GM18508 (cell line): ENCODE data around the gene SLC25A13.
"Not testable (repeated sequence)": the region's sequence is repeated elsewhere in the genome, so short reads cannot be mapped to it uniquely, and the experiment has no call there.

Experiments used
- ATAC-seq: cut with Tn5 transposase; IDR thresholded peaks from one replicate; pipeline ENCODE4 v1.9.1; 2021; ENCODE audit warnings: moderate number of reproducible peaks; ENCODE audit not compliant: insufficient read depth, unreplicated experiment

SLC25A13 gene

GRCh38 chr7:96300986-96301385 is 20.9 kb downstream of the SLC25A13 start:
- ATAC-seq, result no peak

- no peak for ATAC-seq
Observed at GRCh38 chr7:96300502-96300901, 21.4 kb downstream of the SLC25A13 start.

GRCh38 chr7:96299496-96299895 is 22.4 kb downstream of the SLC25A13 start:
- no peak for ATAC-seq

- ATAC-seq, result no peak
Observed at GRCh38 chr7:96297876-96298275, 24.0 kb downstream of the SLC25A13 start.

GRCh38 chr7:96297446-96297845 is 24.5 kb downstream of the SLC25A13 start:
- not testable (repeated sequence) for ATAC-seq

- ATAC-seq, result not testable (repeated sequence)
Observed at GRCh38 chr7:96293911-96294310, 28.0 kb downstream of the SLC25A13 start.

- ATAC-seq, result no peak
Observed at GRCh38 chr7:96287559-96287958, 34.3 kb downstream of the SLC25A13 start.

- ATAC-seq, result no peak
Observed at GRCh38 chr7:96287132-96287531, 34.8 kb downstream of the SLC25A13 start.

GRCh38 chr7:96285579-96285978 is 36.3 kb downstream of the SLC25A13 start:
- peak; percentile 71 for ATAC-seq

- ATAC-seq, result peak; percentile 39
Observed at GRCh38 chr7:96284835-96285234, 37.1 kb downstream of the SLC25A13 start.

- no peak for ATAC-seq
Observed at GRCh38 chr7:96284240-96284639, 37.7 kb downstream of the SLC25A13 start.

- no peak for ATAC-seq
Observed at GRCh38 chr7:96282835-96283234, 39.1 kb downstream of the SLC25A13 start.

- no peak for ATAC-seq
Observed at GRCh38 chr7:96277921-96278320, 44.0 kb downstream of the SLC25A13 start.

- ATAC-seq, result no peak
Observed at GRCh38 chr7:96276019-96276418, 45.9 kb downstream of the SLC25A13 start.

GRCh38 chr7:96273716-96274115 is 48.2 kb downstream of the SLC25A13 start:
- ATAC-seq, result no peak

GRCh38 chr7:96269246-96269994 is 52.5 kb downstream of the SLC25A13 start:
- ATAC-seq, result no peak

GRCh38 chr7:96266580-96266979 is 55.3 kb downstream of the SLC25A13 start:
- no peak for ATAC-seq

- no peak for ATAC-seq
Observed at GRCh38 chr7:96266015-96266414, 55.9 kb downstream of the SLC25A13 start.

GRCh38 chr7:96253964-96254363 is 67.9 kb downstream of the SLC25A13 start:
- ATAC-seq, result no peak

- ATAC-seq, result no peak
Observed at GRCh38 chr7:96253441-96253840, 68.5 kb downstream of the SLC25A13 start.

- ATAC-seq, result no peak
Observed at GRCh38 chr7:96250776-96251361, 71.0 kb downstream of the SLC25A13 start.

GRCh38 chr7:96248405-96248804 is 73.5 kb downstream of the SLC25A13 start:
- no peak for ATAC-seq
